GM19239 (cell line): ENCODE results near the gene OR2K2.
A peak's percentile ranks its signal among the peaks of the same experiment; 100 is the strongest.
"Not testable (repeated sequence)": the region's sequence is repeated elsewhere in the genome, so short reads cannot be mapped to it uniquely, and the experiment has no call there.

Source experiments
- DNase-seq: peaks from one replicate; pipeline ENCODE4 v3.0.0; 2011; ENCODE audit warnings: low spot score; ENCODE audit not compliant: insufficient read length
- FAIRE-seq: peaks from 2 replicates; lab custom pipeline; 2011; peaks lifted over from hg19 to GRCh38; lab: Jason Lieb, UNC

OR2K2 gene

GRCh38 chr9:111298731-111299598 is 31.1 kb downstream of the OR2K2 start:
- FAIRE-seq (peak; percentile 47), DNase-seq (peak; percentile 14)

- FAIRE-seq (no peak), DNase-seq (no peak)
Observed at GRCh38 chr9:111298111-111298510, 31.9 kb downstream of the OR2K2 start.

DNA sequence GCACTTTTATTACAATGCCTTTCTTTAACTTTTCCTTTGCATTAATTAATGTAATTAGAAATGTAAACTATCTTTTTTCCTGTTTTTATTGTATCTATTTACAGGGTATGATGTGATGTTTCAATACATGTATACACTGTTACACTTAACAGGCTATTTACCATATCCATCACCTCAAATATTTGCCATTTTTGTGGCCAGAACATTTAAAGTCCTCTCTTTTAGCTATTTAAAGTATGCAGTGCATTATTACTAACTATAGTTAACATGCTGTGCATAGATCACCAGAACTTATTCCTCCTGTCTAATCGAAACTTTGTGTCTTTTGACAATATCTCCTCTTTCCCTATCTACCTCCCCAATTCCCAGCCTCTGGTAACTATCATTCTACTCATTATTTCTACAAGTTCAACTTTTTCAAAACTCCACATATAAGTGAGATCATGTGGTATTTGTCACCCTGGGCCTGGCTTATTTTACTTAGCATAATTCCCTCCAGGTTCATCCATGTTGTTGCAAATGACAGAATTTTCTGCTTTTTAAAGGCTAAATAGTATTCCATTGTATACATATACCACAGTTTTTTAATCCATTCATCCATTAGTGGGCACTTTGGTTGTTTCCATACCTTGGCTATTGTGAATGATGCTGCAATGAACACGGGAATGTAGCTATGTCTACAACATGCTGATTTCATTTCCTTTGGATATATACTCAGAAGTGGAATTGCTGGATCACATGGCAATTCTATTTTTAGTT is 32.8 kb downstream of the OR2K2 start:
- DNase-seq (no peak), FAIRE-seq (no peak)

- FAIRE-seq (no peak), DNase-seq (no peak)
Observed at GRCh38 chr9:111294691-111295451, 35.2 kb downstream of the OR2K2 start.

DNA sequence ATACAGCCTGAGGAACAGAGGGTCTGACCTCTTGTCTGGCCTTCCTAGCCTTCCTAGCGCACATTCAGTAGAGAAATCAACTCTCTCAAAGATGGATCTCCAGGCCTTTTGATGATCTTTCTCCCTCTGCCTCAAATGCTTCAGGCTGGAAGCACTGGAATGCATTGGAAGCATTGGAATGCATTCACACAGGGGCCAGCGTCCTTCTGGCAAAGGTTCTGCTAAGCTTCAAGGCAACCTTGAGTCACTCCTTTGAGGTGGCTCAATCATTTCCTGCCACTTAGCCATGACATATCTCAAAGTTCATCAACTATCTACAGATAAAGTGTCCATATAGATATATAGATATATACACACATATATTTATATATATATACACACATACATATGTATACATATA is 42.9 kb downstream of the OR2K2 start:
- DNase-seq (no peak), FAIRE-seq (no peak)

DNA sequence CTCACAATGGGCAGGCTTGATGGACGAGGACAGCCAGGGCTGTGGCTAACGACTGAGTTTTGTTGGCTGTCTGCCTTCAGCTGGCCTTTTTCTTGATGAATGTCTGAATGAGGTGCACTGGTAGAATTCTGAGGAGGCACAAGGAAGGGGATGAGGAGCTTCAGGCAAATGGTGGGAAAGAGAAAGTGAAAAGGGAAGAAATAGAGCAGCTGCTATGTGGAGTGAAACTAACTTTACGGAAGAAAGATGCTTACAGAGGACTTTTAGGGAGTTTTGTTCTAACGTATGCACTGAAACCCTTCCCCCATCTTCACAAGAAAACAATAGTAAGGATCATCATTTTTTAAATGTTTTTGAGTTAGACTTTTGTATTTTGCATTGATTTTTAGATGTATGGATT is 45.3 kb downstream of the OR2K2 start:
- DNase-seq, result no peak

DNA sequence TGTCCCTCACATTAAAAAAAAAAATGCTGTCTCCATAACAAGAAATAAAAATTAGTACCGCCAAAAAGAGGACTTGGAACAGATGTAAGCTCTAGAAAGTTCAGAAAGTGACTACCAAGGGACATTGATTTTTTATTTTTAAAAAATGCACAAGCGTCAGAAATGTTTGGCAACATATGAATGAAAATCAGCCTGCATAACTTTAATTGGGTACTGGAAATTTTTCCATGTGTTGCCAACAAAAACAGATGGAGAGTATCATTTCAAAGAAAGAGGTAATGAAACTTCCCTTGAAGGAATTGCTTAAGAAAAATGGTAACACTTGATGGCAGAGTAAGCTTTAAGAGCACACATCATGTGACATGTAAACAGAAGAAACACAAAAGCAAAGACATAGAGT is 47.2 kb downstream of the OR2K2 start:
- DNase-seq (no peak), FAIRE-seq (no peak)

More for the DNA sequence above, 45.3 kb downstream of the OR2K2 start:
- no peak for FAIRE-seq

DNA sequence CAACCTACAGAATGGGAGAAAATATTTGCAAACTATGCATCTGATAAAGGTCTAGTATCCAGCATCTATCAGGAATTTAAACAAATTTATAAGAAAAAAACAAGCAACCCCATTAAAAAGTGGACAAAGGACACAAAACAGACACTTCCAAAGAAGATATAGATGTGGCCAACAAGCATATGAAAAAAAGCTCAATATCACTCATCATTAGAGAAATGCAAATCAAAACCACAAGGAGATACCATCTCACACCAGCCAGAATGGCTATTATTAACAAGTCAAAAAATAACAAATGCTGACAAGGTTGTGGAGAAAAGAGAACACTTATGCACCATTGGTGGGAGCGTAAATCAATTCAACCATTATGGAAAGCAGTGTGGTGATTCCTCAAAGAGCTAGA is 49.2 kb downstream of the OR2K2 start:
- not testable (repeated sequence) for FAIRE-seq, DNase-seq
